HepG2 (cell line): ENCODE measurements around the gene GNPDA2. TPM values are rescaled to one million over a fixed set of nuclear protein-coding genes. Genes with fewer than 3 reads are reported as not detected.

Experiments
- ATAC-seq: fragments of 200-7000 bp; cut with Tn5 transposase; 3 replicates; pipeline ENCODE4 v1.9.1; 2020; ENCODE audit warnings: mild to moderate bottlenecking, moderate library complexity
- BruUV-seq: library from RNA; stranded (reverse); fragments of 400-500 nt; replicated peaks from 2 replicates; lab custom pipeline; 2021; lab: Mats Ljungman, UMichigan
- CTCF ChIA-PET: fragments of 300-600 bp; formaldehyde crosslinking; extraction: SDS; loops from one replicate; lab custom pipeline; 2021; ENCODE audit warnings: low total read pairs, inconsistent platforms, low intra/inter-chr PET ratio; lab: Yijun Ruan, JAX
- POLR2A ChIA-PET: fragments of 350-600 bp; sonication (Branson Sonifier 250); formaldehyde crosslinking; loops from one replicate; lab custom pipeline; 2020; ENCODE audit warnings: antibody characterized with exemption, inconsistent platforms; lab: Yijun Ruan, JAX
- DNase-seq: peaks from one replicate; pipeline ENCODE4 v3.0.0-alpha.2; 2015; ENCODE audit warnings: low spot score
- FAIRE-seq: peaks from 3 replicates; lab custom pipeline; 2011; peaks lifted over from hg19 to GRCh38; lab: Jason Lieb, UNC
- H2AFZ ChIP-seq: one replicate; pipeline ENCODE4 v1.6.1; 2011; ENCODE audit warnings: low read length, inconsistent platforms
- H3K27ac ChIP-seq: fragments of 300-600 bp; 3 replicates; pipeline ENCODE4 v1.8.0; 2011; ENCODE audit warnings: mixed run types, mild to moderate bottlenecking, mixed read lengths, low read length, inconsistent platforms; ENCODE audit not compliant: insufficient read depth; ENCODE audit errors: extremely low read length
- H3K27me3 ChIP-seq, 2 experiments: fragments of 200-600 bp in 1 of 2; 2 replicates in 1 of 2; 3 replicates in 1 of 2; pipeline versions ENCODE4 v1.6.0 to v1.8.0; 2011; ENCODE audit warnings: low read length in 2 of 2, mild to moderate bottlenecking in 2 of 2, moderate library complexity in 2 of 2, inconsistent platforms in 1 of 2; ENCODE audit not compliant: insufficient read depth in 2 of 2, control insufficient read depth in 1 of 2
- H3K36me3 ChIP-seq, 2 experiments: fragments of 200-600 bp in 1 of 2; replicated peaks in 1 of 2; 2 replicates in 1 of 2; 3 replicates in 1 of 2; pipeline versions ENCODE4 v1.5.1 to v1.8.0; 2011; ENCODE audit warnings: low read length in 2 of 2, inconsistent platforms in 1 of 2; ENCODE audit not compliant: insufficient read depth in 2 of 2, control insufficient read depth in 1 of 2
- H3K4me1 ChIP-seq: 2 replicates; pipeline ENCODE4 v1.5.1; 2012; ENCODE audit warnings: low read length, inconsistent platforms; ENCODE audit not compliant: insufficient read depth
- H3K4me2 ChIP-seq: 2 replicates; pipeline ENCODE4 v1.6.0; 2011; ENCODE audit warnings: low read depth, low read length, inconsistent platforms
- H3K4me3 ChIP-seq, 3 experiments: fragments of 200-600 bp in 1 of 3; sonication (generic), shearing (Covaris generic) in 1 of 3; replicated peaks in 1 of 3; 2 replicates each; pipeline ENCODE4 v1.5.1; 2011 to 2016; ENCODE audit warnings: low read length in 3 of 3, inconsistent platforms in 2 of 3, low read depth in 2 of 3, mild to moderate bottlenecking in 2 of 3, control low read depth in 1 of 3, mixed read lengths in 1 of 3; ENCODE audit not compliant: insufficient read depth in 1 of 3
- H3K79me2 ChIP-seq: one replicate; pipeline ENCODE4 v1.6.1; 2011; ENCODE audit warnings: low read length, inconsistent platforms; ENCODE audit not compliant: insufficient read depth
- H3K9ac ChIP-seq: 2 replicates; pipeline ENCODE4 v1.6.0; 2011; ENCODE audit warnings: mild to moderate bottlenecking, low read depth, low read length, inconsistent platforms; ENCODE audit not compliant: insufficient read depth
- H3K9me3 ChIP-seq: 2 replicates; pipeline ENCODE4 v1.5.1; 2012; ENCODE audit warnings: mild to moderate bottlenecking, low read length
- H4K20me1 ChIP-seq: 2 replicates; pipeline ENCODE4 v1.6.0; 2011; ENCODE audit warnings: inconsistent platforms, mild to moderate bottlenecking, low read length, moderate library complexity; ENCODE audit not compliant: insufficient read depth
- ARNTL ChIP-seq: sonication (generic); formaldehyde crosslinking; IDR thresholded peaks from 2 replicates; pipeline ENCODE4 v1.4.0; 2020; ENCODE audit warnings: mild to moderate bottlenecking, missing genetic modification reagents
- ASH2L ChIP-seq: fragments of 300-600, 200-600 bp; sonication (generic); IDR thresholded peaks from 2 replicates; pipeline ENCODE4 v1.7.0; 2017; ENCODE audit warnings: low read depth, mild to moderate bottlenecking, moderate library complexity, mixed read lengths, low read length; ENCODE audit not compliant: insufficient read length
- DMAP1 ChIP-seq: IDR thresholded peaks from 2 replicates; pipeline ENCODE4 v1.6.1; 2016
- ELF1 ChIP-seq: sonication (generic); formaldehyde crosslinking; IDR thresholded peaks from 2 replicates; pipeline ENCODE4 v1.4.0; 2020; ENCODE audit warnings: missing genetic modification reagents
- FOXK2 ChIP-seq: fragments of 450-650 bp; IDR thresholded peaks from 2 replicates; pipeline ENCODE4 v1.6.1; 2016
- FOXM1 ChIP-seq: sonication (generic); formaldehyde crosslinking; IDR thresholded peaks from 2 replicates; pipeline ENCODE4 v1.5.0; 2020; ENCODE audit warnings: missing genetic modification reagents
- HES4 ChIP-seq: sonication (generic); formaldehyde crosslinking; IDR thresholded peaks from 2 replicates; pipeline ENCODE4 v1.9.0; 2021; ENCODE audit warnings: mild to moderate bottlenecking, missing genetic modification reagents, borderline replicate concordance
- MAFK ChIP-seq, 2 experiments: IDR thresholded peaks in 1 of 2; conservative IDR thresholded peaks in 1 of 2; 2 replicates each; pipeline ENCODE4 v1.6.1; 2011; ENCODE audit warnings: improper control_type of control experiment in 2 of 2, low read length in 2 of 2
- NR1H2 ChIP-seq: sonication (generic); formaldehyde crosslinking; IDR thresholded peaks from 2 replicates; pipeline ENCODE4 v1.8.1; 2022; ENCODE audit warnings: low read depth, missing genetic modification reagents, borderline replicate concordance
- RCOR2 ChIP-seq: IDR thresholded peaks from 2 replicates; pipeline ENCODE4 v1.6.1; 2016; ENCODE audit warnings: missing biosample characterization, missing genetic modification reagents
- SRSF1 ChIP-seq: fragments of 200-400 bp; formaldehyde crosslinking; optimal IDR thresholded peaks from 2 replicates; pipeline ENCODE3; 2017; ENCODE audit warnings: mild to moderate bottlenecking, low read depth, low read length, moderate library complexity
- TARDBP ChIP-seq: sonication (generic); formaldehyde crosslinking; IDR thresholded peaks from 2 replicates; pipeline ENCODE4 v1.8.0; 2022; ENCODE audit warnings: mild to moderate bottlenecking, missing genetic modification reagents
- ZBTB38 ChIP-seq: sonication (generic); formaldehyde crosslinking; IDR thresholded peaks from 2 replicates; pipeline ENCODE4 v1.5.1; 2020; ENCODE audit warnings: mild to moderate bottlenecking, missing genetic modification reagents
- ZBTB7B ChIP-seq: sonication (generic); formaldehyde crosslinking; IDR thresholded peaks from 2 replicates; pipeline ENCODE4 v1.4.0; 2020; ENCODE audit warnings: missing genetic modification reagents
- ZBTB8A ChIP-seq: sonication (generic); formaldehyde crosslinking; IDR thresholded peaks from 2 replicates; pipeline ENCODE4 v1.4.0; 2020; ENCODE audit warnings: mild to moderate bottlenecking, low read depth, missing genetic modification reagents, borderline replicate concordance
- ZNF570 ChIP-seq: sonication (generic); formaldehyde crosslinking; IDR thresholded peaks from 2 replicates; pipeline ENCODE4 v1.4.0; 2020; ENCODE audit warnings: mild to moderate bottlenecking, missing genetic modification reagents, borderline replicate concordance
- ZNF709 ChIP-seq: sonication (generic); formaldehyde crosslinking; IDR thresholded peaks from 2 replicates; pipeline ENCODE4 v1.5.0; 2020; ENCODE audit warnings: mild to moderate bottlenecking, missing genetic modification reagents
- WGBS: methylation state at CpG from one replicate; pipeline ENCODE4 v1.1.6; 2017; ENCODE audit warnings: low lambda C conversion rate; 5-methylcytosine and 5-hydroxymethylcytosine counted together
- in situ Hi-C: cut with HindIII; loops from 2 replicates; pipeline ENCODE4 v1.10.0; 2017; ENCODE audit warnings: low pct_unique_long_range_greater_than_20kb; ENCODE audit not compliant: extremely low pct_ligation_motif_present
- intact Hi-C: fragments of 100-400 bp; cut with micrococcal nuclease; formaldehyde crosslinking; loops from one replicate; pipeline ENCODE4 v1.10.0; 2022; ENCODE audit not compliant: unreplicated experiment
- polyA plus RNA-seq, 8 experiments: library from polyadenylated mRNA; depleted of rRNA in 3 of 8; stranded (reverse) in 7 of 8; unstranded in 1 of 8; fragments of >200 nt; fragmentation: Illumina TruSeq in 4 of 8; extraction: Trizol in 4 of 8; gene quantifications; 2 replicates each; pipeline versions ENCODE4 v1.2.1 to v1.2.3, GENCODE V29; 2011 to 2016; ENCODE audit warnings: low read depth in 4 of 8, missing spikeins in 1 of 8, mixed read lengths in 1 of 8; ENCODE audit not compliant: insufficient read depth in 1 of 8
- total RNA-seq, 5 experiments: library from RNA; depleted of rRNA; stranded (reverse); fragments of >200 nt; fragmentation: Illumina TruSeq; extraction: Trizol; gene quantifications; 2 replicates each; pipeline ENCODE4 v1.2.3, GENCODE V29; 2016; ENCODE audit warnings: low read depth in 1 of 5
- TF ChIP-seq, protein P1 (sequence below): sonication (generic); formaldehyde crosslinking; IDR thresholded peaks from 2 replicates; pipeline ENCODE4 v1.8.1; 2022; ENCODE audit warnings: mild to moderate bottlenecking, missing genetic modification reagents
- TF ChIP-seq, protein P2 (sequence below): sonication (generic); IDR thresholded peaks from 2 replicates; pipeline ENCODE4 v1.6.1; 2016; ENCODE audit warnings: low read depth, borderline replicate concordance
- TF ChIP-seq, protein P3 (sequence below): sonication (generic); formaldehyde crosslinking; IDR thresholded peaks from 2 replicates; pipeline ENCODE4 v1.4.0; 2020; ENCODE audit warnings: low read depth, mild to moderate bottlenecking, missing genetic modification reagents
- TF ChIP-seq, protein P4 (sequence below): sonication (generic); formaldehyde crosslinking; IDR thresholded peaks from 2 replicates; pipeline ENCODE4 v1.5.0; 2020; ENCODE audit warnings: missing genetic modification reagents

Gene GNPDA2
- total and polyA plus RNA-seq, 2 of the 13 experiments (the other 11 are each of a cell fraction or from before 2014, with no cell fraction given) = 5.4 to 9.0 TPM

DNA sequence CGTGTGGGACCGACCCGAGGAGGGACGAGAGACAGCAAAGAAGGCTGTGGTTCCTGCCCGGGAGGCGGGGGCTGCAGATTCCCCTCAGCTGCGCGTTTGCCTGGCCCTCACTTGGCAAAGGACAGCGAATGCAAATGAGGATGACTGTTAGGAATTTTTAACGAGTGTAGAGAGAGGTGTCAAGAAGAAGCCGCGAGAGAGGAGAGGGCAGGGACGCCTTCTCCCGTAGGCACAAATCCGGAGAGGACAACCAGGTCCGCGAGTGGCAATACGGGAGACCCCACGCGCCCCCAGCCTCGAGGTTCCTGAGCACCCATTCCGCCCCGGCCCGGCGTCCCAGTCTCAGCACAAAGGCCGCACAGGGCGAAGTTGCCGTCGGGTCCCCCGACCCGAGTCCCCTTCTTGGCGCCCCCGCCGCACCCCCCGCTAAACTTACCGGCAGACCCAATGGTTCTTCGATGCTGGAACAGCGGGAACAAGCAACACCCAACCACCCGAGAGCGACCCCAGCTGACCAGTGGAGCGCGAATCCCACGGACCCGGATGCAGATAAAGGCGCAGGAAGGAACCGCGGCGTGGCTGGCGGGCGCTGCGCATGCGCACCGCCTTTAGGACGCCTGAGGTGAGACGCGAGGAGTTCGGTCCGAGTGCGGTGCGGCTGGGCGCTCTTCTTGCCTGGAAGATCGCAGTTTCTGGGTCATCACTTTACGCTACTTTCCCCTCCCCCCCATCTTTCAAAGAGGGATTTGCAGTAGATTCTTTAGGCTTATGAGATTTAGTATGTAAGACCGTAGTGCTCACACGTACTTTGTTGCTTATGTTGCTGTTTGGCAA, at the start of gene GNPDA2 (continued):
- TF ChIP-seq NR1H2 = 0 out of 2 replicates have a peak, but pooled peaks have one; percentile 67
- 0 out of 2 replicates have a peak, but pooled peaks have one; percentile 39 for TF ChIP-seq ZBTB38 (CRISPR knock-in tag)
- peak; percentile 85 for TF ChIP-seq ASH2L
- peak; percentile 59 for TF ChIP-seq TARDBP
- TF ChIP-seq FOXK2 = no peak
- TF ChIP-seq FOXM1 (CRISPR knock-in tag) = no peak
- peak; percentile 69; the same call in 1 of the 2 replicates for TF ChIP-seq ZNF570 (CRISPR knock-in tag)
- TF ChIP-seq HES4 (CRISPR knock-in tag) = 0 out of 2 replicates have a peak, but pooled peaks have one; percentile 39
- TF ChIP-seq, protein P1, sequence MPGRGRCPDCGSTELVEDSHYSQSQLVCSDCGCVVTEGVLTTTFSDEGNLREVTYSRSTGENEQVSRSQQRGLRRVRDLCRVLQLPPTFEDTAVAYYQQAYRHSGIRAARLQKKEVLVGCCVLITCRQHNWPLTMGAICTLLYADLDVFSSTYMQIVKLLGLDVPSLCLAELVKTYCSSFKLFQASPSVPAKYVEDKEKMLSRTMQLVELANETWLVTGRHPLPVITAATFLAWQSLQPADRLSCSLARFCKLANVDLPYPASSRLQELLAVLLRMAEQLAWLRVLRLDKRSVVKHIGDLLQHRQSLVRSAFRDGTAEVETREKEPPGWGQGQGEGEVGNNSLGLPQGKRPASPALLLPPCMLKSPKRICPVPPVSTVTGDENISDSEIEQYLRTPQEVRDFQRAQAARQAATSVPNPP = peak; percentile 92
- TF ChIP-seq SRSF1 = peak; percentile 89

DNA sequence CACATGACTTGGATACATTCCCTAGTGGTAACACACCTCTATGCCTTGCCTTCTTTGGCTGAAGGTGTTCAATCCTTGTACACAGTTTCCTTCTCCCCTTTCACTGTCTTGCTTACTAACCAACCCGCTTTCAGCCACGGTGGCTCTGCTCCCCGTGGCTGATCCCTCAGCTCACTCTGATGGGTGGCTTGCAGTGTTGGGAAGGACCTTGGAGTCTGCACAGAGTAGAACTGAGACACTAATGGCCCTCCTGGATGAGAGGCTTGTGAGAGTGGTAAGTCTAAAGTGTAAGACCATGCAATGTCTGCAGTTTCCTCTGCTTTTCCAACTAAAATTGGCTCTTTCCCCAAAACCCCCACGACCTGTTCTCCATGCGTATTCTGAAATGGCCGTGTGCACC, 46.0 kb upstream of the GNPDA2 start:
- Histone ChIP-seq H3K36me3 (no peaks in the 10 kb centered on the region), H3K79me2 (no peaks in the 10 kb centered on the region), H2AFZ (no peak overlapping the region), H3K4me1 (no peaks in the 10 kb centered on the region), H4K20me1 (no peaks in the 10 kb centered on the region), H3K27me3 (no peaks in the 10 kb centered on the region), H3K27ac (no peak overlapping the region), H3K4me2 (no peak overlapping the region), H3K4me3 (no peak overlapping the region), H3K9ac (no peak overlapping the region), H3K9me3 (peaks cover 53% of the 10 kb centered on the region)
- ATAC-seq (no peak), FAIRE-seq (no peak), DNase-seq (no peak)
- WGBS = 42% methylated on average over 6 of the region's 6 CpGs
- in situ Hi-C loops (loop anchor here (25.0 kb wide), 1 partner anchor 1490 kb away; no protein-coding TSS in a partner anchor), intact Hi-C loops (no loop called here)
- POLR2A ChIA-PET = no interaction called here
- CTCF ChIA-PET = no interaction called here
- no TSS peak for BruUV-seq
- TF ChIP-seq ELF1 (CRISPR knock-in tag) (no peak), HES4 (CRISPR knock-in tag) (no peak), ZNF709 (CRISPR knock-in tag) (no peak), ARNTL (no peak), MAFK (conservative IDR thresholded peaks at IDR 0.05 in 1 of 2, IDR thresholded peaks at IDR 0.05 in 1 of 2; ENCODE audit: low read length in 2 of 2) (no peak), ZBTB8A (CRISPR knock-in tag) (no peak), DMAP1 (CRISPR knock-in tag) (no peak), FOXK2 (no peak), RCOR2 (CRISPR knock-in tag) (no peak), ZBTB7B (CRISPR knock-in tag) (no peak)
- TF ChIP-seq, protein P2, sequence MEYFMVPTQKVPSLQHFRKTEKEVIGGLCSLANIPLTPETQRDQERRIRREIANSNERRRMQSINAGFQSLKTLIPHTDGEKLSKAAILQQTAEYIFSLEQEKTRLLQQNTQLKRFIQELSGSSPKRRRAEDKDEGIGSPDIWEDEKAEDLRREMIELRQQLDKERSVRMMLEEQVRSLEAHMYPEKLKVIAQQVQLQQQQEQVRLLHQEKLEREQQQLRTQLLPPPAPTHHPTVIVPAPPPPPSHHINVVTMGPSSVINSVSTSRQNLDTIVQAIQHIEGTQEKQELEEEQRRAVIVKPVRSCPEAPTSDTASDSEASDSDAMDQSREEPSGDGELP = no peak
- TF ChIP-seq, protein P3, sequence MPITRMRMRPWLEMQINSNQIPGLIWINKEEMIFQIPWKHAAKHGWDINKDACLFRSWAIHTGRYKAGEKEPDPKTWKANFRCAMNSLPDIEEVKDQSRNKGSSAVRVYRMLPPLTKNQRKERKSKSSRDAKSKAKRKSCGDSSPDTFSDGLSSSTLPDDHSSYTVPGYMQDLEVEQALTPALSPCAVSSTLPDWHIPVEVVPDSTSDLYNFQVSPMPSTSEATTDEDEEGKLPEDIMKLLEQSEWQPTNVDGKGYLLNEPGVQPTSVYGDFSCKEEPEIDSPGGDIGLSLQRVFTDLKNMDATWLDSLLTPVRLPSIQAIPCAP = no peak
- TF ChIP-seq, protein P4, sequence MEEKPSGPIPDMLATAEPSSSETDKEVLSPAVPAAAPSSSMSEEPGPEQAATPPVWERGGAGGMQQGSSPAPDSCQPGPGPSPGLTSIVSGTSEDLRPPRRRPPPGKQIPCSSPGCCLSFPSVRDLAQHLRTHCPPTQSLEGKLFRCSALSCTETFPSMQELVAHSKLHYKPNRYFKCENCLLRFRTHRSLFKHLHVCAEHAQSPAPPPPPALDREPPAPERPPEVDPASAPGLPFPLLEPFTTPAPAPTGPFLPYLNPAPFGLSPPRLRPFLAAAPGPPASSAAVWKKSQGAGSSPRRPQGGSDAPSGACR (CRISPR knock-in tag) = no peak
